SK-N-SH (cell line): ENCODE data around the gene RNPEPL1. TPM values are rescaled to one million over a fixed set of nuclear protein-coding genes. Genes with fewer than 3 reads are reported as not detected.

Experiments used
- CTCF ChIA-PET: fragments of 300-600, 350-600 bp; formaldehyde crosslinking; extraction: SDS; loops from one replicate; lab custom pipeline; 2021; lab: Yijun Ruan, JAX
- POLR2A ChIA-PET: fragments of 350-600 bp; sonication (Branson Sonifier 250); formaldehyde crosslinking; extraction: SDS; loops from one replicate; lab custom pipeline; 2020; ENCODE audit warnings: antibody characterized with exemption, inconsistent platforms; lab: Yijun Ruan, JAX
- DNase-seq: peaks from one replicate; pipeline ENCODE4 v3.0.0; 2012
- H2AFZ ChIP-seq: fragments of 200-600 bp; sonication (generic); 2 replicates; pipeline ENCODE4 v1.8.1; 2016; ENCODE audit warnings: antibody characterized with exemption, mild to moderate bottlenecking, low read depth
- H3F3A ChIP-seq: fragments of 200-600 bp; sonication (generic); replicated peaks from 2 replicates; pipeline ENCODE3; 2016; ENCODE audit warnings: antibody characterized with exemption, mild to moderate bottlenecking; ENCODE audit not compliant: insufficient read depth
- H3K27ac ChIP-seq, 2 experiments: fragments of 200-500 bp in 1 of 2; fragments of 200-600 bp in 1 of 2; sonication (Bioruptor generic) in 1 of 2; sonication (generic), shearing (Covaris generic) in 1 of 2; 2 replicates each; pipeline versions ENCODE4 v1.5.1 to v1.6.1; 2014 to 2016; ENCODE audit warnings: low read depth in 2 of 2, inconsistent platforms in 1 of 2, low read length in 1 of 2, mild to moderate bottlenecking in 1 of 2, mixed read lengths in 1 of 2
- H3K27me3 ChIP-seq: fragments of 200-600 bp; sonication (generic), shearing (Covaris generic); 2 replicates; pipeline ENCODE4 v1.6.1; 2016; ENCODE audit warnings: mixed run types; ENCODE audit not compliant: insufficient read depth
- H3K36me3 ChIP-seq, 2 experiments: fragments of 200-500 bp in 1 of 2; fragments of 200-600 bp in 1 of 2; sonication (Bioruptor generic) in 1 of 2; sonication (generic) in 1 of 2; replicated peaks in 1 of 2; 2 replicates each; pipeline versions ENCODE3 to v1.5.1; 2014 to 2016; ENCODE audit warnings: low read length in 1 of 2, mild to moderate bottlenecking in 1 of 2; ENCODE audit not compliant: insufficient read depth in 2 of 2, control insufficient read depth in 1 of 2
- H3K4me1 ChIP-seq, 2 experiments: fragments of 200-500 bp in 1 of 2; fragments of 200-600 bp in 1 of 2; sonication (Bioruptor generic) in 1 of 2; sonication (generic), shearing (Covaris generic) in 1 of 2; 2 replicates each; pipeline versions ENCODE4 v1.5.1 to v1.6.1; 2014 to 2016; ENCODE audit warnings: low read depth in 1 of 2, low read length in 1 of 2, mixed run types in 1 of 2; ENCODE audit not compliant: insufficient read depth in 2 of 2, control insufficient read depth in 1 of 2
- H3K4me2 ChIP-seq: fragments of 200-600 bp; sonication (generic), shearing (Covaris generic); 2 replicates; pipeline ENCODE4 v1.6.1; 2017; ENCODE audit warnings: mixed run types
- H3K4me3 ChIP-seq, 2 experiments: fragments of 200-500 bp in 1 of 2; fragments of 200-600 bp in 1 of 2; sonication (Bioruptor generic) in 1 of 2; sonication (generic), shearing (Covaris generic) in 1 of 2; 2 replicates each; pipeline versions ENCODE4 v1.5.1 to v1.8.1; 2014 to 2016; ENCODE audit warnings: low read depth in 2 of 2, inconsistent platforms in 1 of 2, low read length in 1 of 2, mild to moderate bottlenecking in 1 of 2, mixed read lengths in 1 of 2, moderate library complexity in 1 of 2
- H3K79me2 ChIP-seq: fragments of 200-600 bp; sonication (generic); 2 replicates; pipeline ENCODE4 v1.8.1; 2017; ENCODE audit warnings: mild to moderate bottlenecking; ENCODE audit not compliant: insufficient read depth
- H3K9ac ChIP-seq: fragments of 200-600 bp; sonication (generic); 2 replicates; pipeline ENCODE4 v1.6.1; 2017; ENCODE audit warnings: mixed run types
- H3K9me2 ChIP-seq: fragments of 200-600 bp; sonication (generic); 2 replicates; pipeline ENCODE4 v1.6.1; 2017; ENCODE audit warnings: mixed run types
- H3K9me3 ChIP-seq: fragments of 200-600 bp; sonication (generic); 2 replicates; pipeline ENCODE4 v1.6.1; 2017; ENCODE audit warnings: mixed run types, mild to moderate bottlenecking, moderate library complexity
- H4K20me1 ChIP-seq: fragments of 200-600 bp; sonication (generic); 2 replicates; pipeline ENCODE4 v1.6.1; 2017; ENCODE audit warnings: mild to moderate bottlenecking, mixed run types; ENCODE audit not compliant: insufficient read depth
- CHD2 ChIP-seq: fragments of 150-350 bp; IDR thresholded peaks from 2 replicates; pipeline ENCODE4 v1.6.1; 2018; ENCODE audit warnings: low read length; ENCODE audit not compliant: partially characterized antibody
- CTCF ChIP-seq: fragments of 200-600 bp; sonication (generic); IDR thresholded peaks from 2 replicates; pipeline ENCODE4 v1.6.1; 2017; ENCODE audit warnings: antibody characterized with exemption, mild to moderate bottlenecking, moderate library complexity
- EP300 ChIP-seq, 2 experiments: IDR thresholded peaks; 2 replicates each; pipeline versions ENCODE4 v1.4.0 to v1.6.1; 2012; ENCODE audit warnings: borderline replicate concordance in 1 of 2, low read depth in 1 of 2, low read length in 1 of 2
- EZH2phosphoT487 ChIP-seq: fragments of 200-600 bp; sonication (generic); IDR thresholded peaks from 2 replicates; pipeline ENCODE4 v1.6.1; 2017; ENCODE audit warnings: low read depth, mixed run types, mild to moderate bottlenecking, antibody characterized with exemption, moderate library complexity, borderline replicate concordance
- FOXJ3 ChIP-seq: sonication (generic); formaldehyde crosslinking; IDR thresholded peaks from 2 replicates; pipeline ENCODE4 v1.5.1; 2020; ENCODE audit warnings: mild to moderate bottlenecking, missing genetic modification reagents
- FOXM1 ChIP-seq: IDR thresholded peaks from 2 replicates; pipeline ENCODE4 v1.4.0; 2012; ENCODE audit warnings: low read depth, mild to moderate bottlenecking
- GABPA ChIP-seq: IDR thresholded peaks from 2 replicates; pipeline ENCODE4 v1.4.0; 2012; ENCODE audit warnings: low read depth, mild to moderate bottlenecking
- GATA2 ChIP-seq: sonication (generic); formaldehyde crosslinking; IDR thresholded peaks from 2 replicates; pipeline ENCODE4 v1.5.0; 2020; ENCODE audit warnings: mild to moderate bottlenecking, missing genetic modification reagents
- MAX ChIP-seq: IDR thresholded peaks from 2 replicates; pipeline ENCODE4 v1.4.0; 2012; ENCODE audit warnings: low read depth
- MEF2A ChIP-seq: IDR thresholded peaks from 2 replicates; pipeline ENCODE4 v1.4.0; 2012; ENCODE audit warnings: low read depth, borderline replicate concordance
- MXI1 ChIP-seq: IDR thresholded peaks from 2 replicates; pipeline ENCODE4 v1.6.1; 2012; ENCODE audit warnings: mild to moderate bottlenecking, low read depth, low read length, improper control_type of control experiment
- NRF1 ChIP-seq: IDR thresholded peaks from 2 replicates; pipeline ENCODE4 v1.6.1; 2012; ENCODE audit warnings: low read depth, mild to moderate bottlenecking, low read length
- POLR2AphosphoS5 ChIP-seq: IDR thresholded peaks from 2 replicates; pipeline ENCODE4 v1.6.1; 2012; ENCODE audit warnings: low read depth, low read length
- RXRA ChIP-seq: IDR thresholded peaks from 2 replicates; pipeline ENCODE4 v1.4.0; 2012; ENCODE audit warnings: low read depth, mild to moderate bottlenecking, borderline replicate concordance
- SIN3A ChIP-seq: IDR thresholded peaks from 2 replicates; pipeline ENCODE4 v1.6.1; 2012; ENCODE audit warnings: low read depth, mild to moderate bottlenecking, low read length, moderate library complexity, borderline replicate concordance
- SMC3 ChIP-seq: IDR thresholded peaks from 2 replicates; pipeline ENCODE4 v1.6.1; 2012; ENCODE audit warnings: low read depth, low read length, improper control_type of control experiment
- TCF12 ChIP-seq: IDR thresholded peaks from 2 replicates; pipeline ENCODE4 v1.4.0; 2012
- TEAD4 ChIP-seq: IDR thresholded peaks from 2 replicates; pipeline ENCODE4 v1.4.0; 2012; ENCODE audit warnings: mild to moderate bottlenecking, borderline replicate concordance; ENCODE audit not compliant: insufficient read depth
- USF1 ChIP-seq: IDR thresholded peaks from 2 replicates; pipeline ENCODE4 v1.4.0; 2012; ENCODE audit warnings: low read depth, borderline replicate concordance
- YY1 ChIP-seq: IDR thresholded peaks from 2 replicates; pipeline ENCODE4 v1.4.0; 2012; ENCODE audit warnings: low read depth, mild to moderate bottlenecking
- ZBTB33 ChIP-seq: IDR thresholded peaks from 2 replicates; pipeline ENCODE4 v1.4.0; 2012; ENCODE audit warnings: low read depth, borderline replicate concordance
- WGBS: methylation state at CpG from one replicate; pipeline ENCODE4 v1.1.6; 2017; ENCODE audit warnings: low lambda C conversion rate; 5-methylcytosine and 5-hydroxymethylcytosine counted together
- polyA plus RNA-seq, 3 experiments: library from polyadenylated mRNA; depleted of rRNA; stranded (reverse); fragments of >200 nt; gene quantifications; 2 replicates each; pipeline ENCODE4 v1.2.3, GENCODE V29; 2012

Gene RNPEPL1
- polyA plus RNA-seq, 1 of the 3 experiments (the other 2 are of a cell fraction), result 14.3 TPM

GRCh38 chr2:240520130-240520973, 47.9 kb upstream of the RNPEPL1 start:
- no peaks in the 10 kb centered on the region for H3K4me1 ChIP-seq
- H3K9me2 ChIP-seq, result no peaks in the 10 kb centered on the region
- H3K27me3 ChIP-seq, result no peaks in the 10 kb centered on the region
- WGBS, result 98% methylated on average over 32 of the region's 52 CpGs
- no peak overlapping the region for H3K9ac ChIP-seq
- 0 out of 2 replicates have a peak, but pooled peaks cover 3% of the 10 kb centered on the region for H3K9me3 ChIP-seq
- TF ChIP-seq SMC3 (no peak), SIN3A (no peak), EP300 (IDR thresholded peaks at IDR 0.05; ENCODE audit: borderline replicate concordance in 1 of 2, low read depth in 1 of 2, low read length in 1 of 2) (no peak), ZBTB33 (no peak), CHD2 (no peak), NRF1 (no peak), YY1 (no peak)
- no peaks in the 10 kb centered on the region for H3K79me2 ChIP-seq
- ChIA-PET CTCF (no interaction called here), POLR2A (no interaction called here)
- no peaks in the 10 kb centered on the region for H3F3A ChIP-seq
- DNase-seq, result no peak
- no peak overlapping the region for H3K27ac ChIP-seq
- H3K4me2 ChIP-seq, result no peak overlapping the region
- peaks cover 15% of the 10 kb centered on the region in 2 experiments for H3K36me3 ChIP-seq
- no peak overlapping the region for H3K4me3 ChIP-seq
- no peak overlapping the region for H2AFZ ChIP-seq
- H4K20me1 ChIP-seq, result no peaks in the 10 kb centered on the region

- 98% methylated on average over 7 of the region's 12 CpGs for WGBS
- H3K27ac ChIP-seq, result no peak overlapping the region
- H3F3A ChIP-seq, result no peaks in the 10 kb centered on the region
- no peak overlapping the region for H2AFZ ChIP-seq
- no peak overlapping the region for H3K4me3 ChIP-seq
- no peaks in the 10 kb centered on the region for H4K20me1 ChIP-seq
- ChIA-PET CTCF (no interaction called here), POLR2A (no interaction called here)
- H3K36me3 ChIP-seq, result peaks cover 17 to 19% of the 10 kb centered on the region in 2 experiments
- H3K9me3 ChIP-seq, result 0 out of 2 replicates have a peak, but pooled peaks cover 3% of the 10 kb centered on the region
- H3K9ac ChIP-seq, result no peak overlapping the region
- no peak for DNase-seq
- no peaks in the 10 kb centered on the region for H3K27me3 ChIP-seq
- no peaks in the 10 kb centered on the region for H3K79me2 ChIP-seq
- H3K4me2 ChIP-seq, result no peak overlapping the region
- H3K4me1 ChIP-seq, result no peaks in the 10 kb centered on the region
- H3K9me2 ChIP-seq, result no peaks in the 10 kb centered on the region
- TF ChIP-seq FOXJ3 (CRISPR knock-in tag) (no peak), FOXM1 (no peak), EZH2phosphoT487 (no peak), MEF2A (no peak), TEAD4 (no peak), MAX (no peak), SMC3 (no peak), USF1 (no peak), MXI1 (no peak), GABPA (no peak), TCF12 (no peak), POLR2AphosphoS5 (no peak), GATA2 (CRISPR knock-in tag) (no peak), CTCF (no peak), RXRA (no peak)
These were observed 47.3 kb upstream of the RNPEPL1 start for GRCh38 chr2:240520974-240521350.
